Endodermal cell (in vitro differentiated cells): ENCODE data around the gene ANKDD1B. TPM values are rescaled to one million over a fixed set of nuclear protein-coding genes. Genes with fewer than 3 reads are reported as not detected.

ENCODE experiments used
- DNase-seq: peaks from one replicate; pipeline ENCODE4 v3.0.0-alpha.2; 2017
- H3K27ac ChIP-seq: 2 replicates; pipeline ENCODE4 v1.5.1; 2013; ENCODE audit warnings: mild to moderate bottlenecking, low read depth, low read length, moderate library complexity
- H3K27me3 ChIP-seq: 2 replicates; pipeline ENCODE4 v1.6.1; 2013; ENCODE audit warnings: mild to moderate bottlenecking, low read length, moderate library complexity; ENCODE audit not compliant: insufficient read depth, control insufficient read depth, poor library complexity, severe bottlenecking
- H3K36me3 ChIP-seq: 2 replicates; pipeline ENCODE4 v1.7.0; 2013; ENCODE audit warnings: mild to moderate bottlenecking, low read length, moderate library complexity; ENCODE audit not compliant: control insufficient read depth, insufficient read depth
- H3K4me1 ChIP-seq: one replicate; pipeline ENCODE4 v1.7.0; 2013; ENCODE audit warnings: low read length; ENCODE audit not compliant: control insufficient read depth, insufficient read depth
- H3K4me3 ChIP-seq: 2 replicates; pipeline ENCODE4 v1.5.1; 2013; ENCODE audit warnings: mild to moderate bottlenecking, low read length, moderate library complexity
- H3K9ac ChIP-seq: 2 replicates; pipeline ENCODE4 v1.6.1; 2013; ENCODE audit warnings: mild to moderate bottlenecking, low read length, moderate library complexity; ENCODE audit not compliant: poor library complexity, severe bottlenecking; ENCODE audit errors: extremely low read depth
- H3K9me3 ChIP-seq: 2 replicates; pipeline ENCODE4 v1.6.1; 2013; ENCODE audit warnings: mild to moderate bottlenecking, low read length, moderate library complexity; ENCODE audit not compliant: control insufficient read depth
- H3K27ac Mint-ChIP-seq: 2 replicates; pipeline ENCODE4 v1.8.0; 2020; ENCODE audit warnings: mixed read lengths
- H3K27me3 Mint-ChIP-seq: 2 replicates; pipeline ENCODE4 v1.8.0; 2021; ENCODE audit warnings: mild to moderate bottlenecking, mixed read lengths; ENCODE audit not compliant: insufficient read depth
- H3K36me3 Mint-ChIP-seq: 2 replicates; pipeline ENCODE4 v1.8.0; 2020; ENCODE audit warnings: low read depth, mixed read lengths
- H3K4me1 Mint-ChIP-seq: 2 replicates; pipeline ENCODE4 v1.8.0; 2020; ENCODE audit warnings: mixed read lengths
- H3K4me3 Mint-ChIP-seq: 2 replicates; pipeline ENCODE4 v1.8.0; 2020; ENCODE audit warnings: mild to moderate bottlenecking, moderate library complexity, mixed read lengths
- H3K9me3 Mint-ChIP-seq: 2 replicates; pipeline ENCODE4 v1.8.0; 2020; ENCODE audit warnings: mild to moderate bottlenecking, mixed read lengths
- CTCF ChIP-seq: fragments of 200-600 bp; sonication (generic); conservative IDR thresholded peaks from 2 replicates; pipeline ENCODE4 v1.5.0; 2021; ENCODE audit warnings: antibody characterized with exemption, mild to moderate bottlenecking
- WGBS, 2 experiments: methylation state at CpG; one replicate each; pipeline versions ENCODE4 v1.1.5 to v1.1.7; 2013; ENCODE audit warnings: missing lambda C conversion rate in 2 of 2, mixed read lengths in 1 of 2; ENCODE audit not compliant: insufficient coverage in 1 of 2, insufficient read length in 1 of 2; 5-methylcytosine and 5-hydroxymethylcytosine counted together
- total RNA-seq, 2 donors: library from RNA; stranded (reverse); fragmentation: NEBNext Ultra II Directional in 1 of 2; extraction: Animal tissue kit (Norgen Biotek cat#: 25700) in 1 of 2; gene quantifications; 2 replicates in 1 of 2; 3 replicates in 1 of 2; pipeline ENCODE4 v1.2.1, GENCODE V29; 2021

The ANKDD1B gene
- total RNA-seq, 2 donors from 2014 or later = 4.6 to 8.6 TPM

- Mint-ChIP-seq H3K36me3 (peaks cover 20% of the 10 kb centered on the region), H3K27ac (no peak overlapping the region), H3K4me1 (peaks cover 32% of the 10 kb centered on the region), H3K4me3 (no peak overlapping the region), H3K9me3 (no peaks in the 10 kb centered on the region), H3K27me3 (no peaks in the 10 kb centered on the region)
- H3K27me3 ChIP-seq = no peaks in the 10 kb centered on the region
- DNase-seq = no peak
- no peak overlapping the region for H3K4me3 ChIP-seq
- no peaks in the 10 kb centered on the region for H3K36me3 ChIP-seq
- no peak for TF ChIP-seq CTCF
- no peaks in the 10 kb centered on the region for H3K9me3 ChIP-seq
- no peak overlapping the region for H3K27ac ChIP-seq
- no peak overlapping the region for H3K9ac ChIP-seq
- peaks cover 18% of the 10 kb centered on the region for H3K4me1 ChIP-seq
- 85% methylated on average over 2 of the region's 2 CpGs; no CpG with 5 or more reads in 1 of the 2 experiments for WGBS, 2 experiments
Measured at GRCh38 chr5:75668445-75668844, 57.2 kb downstream of the ANKDD1B start.

- Mint-ChIP-seq H3K9me3 (no peaks in the 10 kb centered on the region), H3K4me3 (peak overlapping the region; percentile 10), H3K36me3 (peaks cover 15% of the 10 kb centered on the region), H3K27ac (peak overlapping the region; percentile 31), H3K27me3 (no peaks in the 10 kb centered on the region), H3K4me1 (peaks cover 32% of the 10 kb centered on the region)
- no peak for TF ChIP-seq CTCF
- 69 to 78% methylated on average over 8 to 10 of the region's 10 CpGs for WGBS, 2 experiments
- H3K27ac ChIP-seq = no peak overlapping the region
- H3K4me3 ChIP-seq = peak overlapping the region; percentile 2
- peaks cover under 1% of the 10 kb centered on the region for H3K36me3 ChIP-seq
- no peak for DNase-seq
- H3K9ac ChIP-seq = no peak overlapping the region
- peaks cover 18% of the 10 kb centered on the region for H3K4me1 ChIP-seq
- H3K27me3 ChIP-seq = no peaks in the 10 kb centered on the region
- no peaks in the 10 kb centered on the region for H3K9me3 ChIP-seq
Measured at GRCh38 chr5:75668977-75669689, 57.9 kb downstream of the ANKDD1B start.

- H3K9me3 ChIP-seq = no peaks in the 10 kb centered on the region
- 83 to 93% methylated on average over 1 to 3 of the region's 3 CpGs for WGBS, 2 experiments
- Mint-ChIP-seq H3K27ac (no peak overlapping the region), H3K27me3 (no peaks in the 10 kb centered on the region), H3K9me3 (no peaks in the 10 kb centered on the region), H3K4me1 (peaks cover 33% of the 10 kb centered on the region), H3K36me3 (peaks cover 14% of the 10 kb centered on the region), H3K4me3 (no peak overlapping the region)
- H3K9ac ChIP-seq = no peak overlapping the region
- TF ChIP-seq CTCF = no peak
- H3K36me3 ChIP-seq = peaks cover 4% of the 10 kb centered on the region
- no peaks in the 10 kb centered on the region for H3K27me3 ChIP-seq
- no peak overlapping the region for H3K4me3 ChIP-seq
- H3K27ac ChIP-seq = no peak overlapping the region
- no peak for DNase-seq
- H3K4me1 ChIP-seq = peaks cover 18% of the 10 kb centered on the region
Measured at GRCh38 chr5:75670577-75670976, 59.3 kb downstream of the ANKDD1B start.
